HFF-Myc (cell line): ENCODE results near the gene DBX1.

Experiments
- DNase-seq: peaks from one replicate; pipeline ENCODE4 v3.0.0-alpha.2; 2011; ENCODE audit warnings: low read depth; ENCODE audit errors: extremely low read depth
- H3K4me3 ChIP-seq: replicated peaks from 2 replicates; pipeline ENCODE4 v1.5.1; 2011; ENCODE audit warnings: low read depth, mild to moderate bottlenecking, control low read depth, low read length
- TF ChIP-seq, protein P1 (sequence below): IDR thresholded peaks from 2 replicates; pipeline ENCODE4 v1.5.1; 2012; ENCODE audit warnings: mild to moderate bottlenecking, low read depth, low read length, control low read depth; ENCODE audit errors: missing control alignments

The DBX1 gene

GRCh38 chr11:20111871-20112270 lies 48.4 kb downstream of the DBX1 start:
- TF ChIP-seq, protein P1, sequence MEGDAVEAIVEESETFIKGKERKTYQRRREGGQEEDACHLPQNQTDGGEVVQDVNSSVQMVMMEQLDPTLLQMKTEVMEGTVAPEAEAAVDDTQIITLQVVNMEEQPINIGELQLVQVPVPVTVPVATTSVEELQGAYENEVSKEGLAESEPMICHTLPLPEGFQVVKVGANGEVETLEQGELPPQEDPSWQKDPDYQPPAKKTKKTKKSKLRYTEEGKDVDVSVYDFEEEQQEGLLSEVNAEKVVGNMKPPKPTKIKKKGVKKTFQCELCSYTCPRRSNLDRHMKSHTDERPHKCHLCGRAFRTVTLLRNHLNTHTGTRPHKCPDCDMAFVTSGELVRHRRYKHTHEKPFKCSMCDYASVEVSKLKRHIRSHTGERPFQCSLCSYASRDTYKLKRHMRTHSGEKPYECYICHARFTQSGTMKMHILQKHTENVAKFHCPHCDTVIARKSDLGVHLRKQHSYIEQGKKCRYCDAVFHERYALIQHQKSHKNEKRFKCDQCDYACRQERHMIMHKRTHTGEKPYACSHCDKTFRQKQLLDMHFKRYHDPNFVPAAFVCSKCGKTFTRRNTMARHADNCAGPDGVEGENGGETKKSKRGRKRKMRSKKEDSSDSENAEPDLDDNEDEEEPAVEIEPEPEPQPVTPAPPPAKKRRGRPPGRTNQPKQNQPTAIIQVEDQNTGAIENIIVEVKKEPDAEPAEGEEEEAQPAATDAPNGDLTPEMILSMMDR, result no peak
- DNase-seq, result no peak
- H3K4me3 ChIP-seq, result peak overlapping the region; percentile 2

DNA sequence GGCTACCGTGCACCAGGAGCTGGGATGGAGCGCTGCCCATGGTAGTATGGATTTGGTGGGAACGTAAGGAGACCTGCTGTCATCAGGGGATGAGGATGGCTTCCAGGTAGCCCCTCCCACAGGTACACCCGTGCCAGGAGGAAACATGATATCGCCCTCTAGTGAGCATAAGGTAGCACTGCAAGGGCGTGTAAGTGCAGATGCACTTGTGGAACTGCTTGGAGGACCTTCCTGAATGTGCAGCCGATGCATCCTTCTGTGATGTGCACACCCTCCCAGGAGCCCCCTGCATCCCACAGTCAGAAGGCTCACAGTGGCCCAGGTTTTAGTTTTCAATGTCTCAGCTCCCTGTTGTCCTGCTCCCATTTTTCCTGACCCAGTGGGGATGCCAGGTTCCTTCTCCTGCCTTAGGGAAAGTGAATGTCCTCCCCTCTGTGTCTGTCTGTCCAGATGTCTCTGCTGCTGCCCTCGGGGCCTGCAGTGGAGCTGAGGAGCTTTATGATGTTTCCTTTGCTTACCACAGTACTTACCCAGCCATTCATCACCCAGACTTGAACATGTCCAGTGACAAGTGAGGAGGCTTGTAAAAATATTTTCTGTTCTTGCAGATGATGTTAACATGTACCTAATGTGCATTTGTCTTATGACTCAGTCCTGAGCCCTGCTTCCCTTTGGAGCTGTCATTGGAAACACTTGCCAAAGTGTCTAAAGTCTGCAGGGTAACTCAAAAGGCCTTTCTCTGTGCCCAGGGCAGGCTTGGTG lies 49.2 kb downstream of the DBX1 start:
- TF ChIP-seq, protein P1, result peak; percentile 93
- peak; percentile 90 for DNase-seq
- no peak overlapping the region for H3K4me3 ChIP-seq

DNA sequence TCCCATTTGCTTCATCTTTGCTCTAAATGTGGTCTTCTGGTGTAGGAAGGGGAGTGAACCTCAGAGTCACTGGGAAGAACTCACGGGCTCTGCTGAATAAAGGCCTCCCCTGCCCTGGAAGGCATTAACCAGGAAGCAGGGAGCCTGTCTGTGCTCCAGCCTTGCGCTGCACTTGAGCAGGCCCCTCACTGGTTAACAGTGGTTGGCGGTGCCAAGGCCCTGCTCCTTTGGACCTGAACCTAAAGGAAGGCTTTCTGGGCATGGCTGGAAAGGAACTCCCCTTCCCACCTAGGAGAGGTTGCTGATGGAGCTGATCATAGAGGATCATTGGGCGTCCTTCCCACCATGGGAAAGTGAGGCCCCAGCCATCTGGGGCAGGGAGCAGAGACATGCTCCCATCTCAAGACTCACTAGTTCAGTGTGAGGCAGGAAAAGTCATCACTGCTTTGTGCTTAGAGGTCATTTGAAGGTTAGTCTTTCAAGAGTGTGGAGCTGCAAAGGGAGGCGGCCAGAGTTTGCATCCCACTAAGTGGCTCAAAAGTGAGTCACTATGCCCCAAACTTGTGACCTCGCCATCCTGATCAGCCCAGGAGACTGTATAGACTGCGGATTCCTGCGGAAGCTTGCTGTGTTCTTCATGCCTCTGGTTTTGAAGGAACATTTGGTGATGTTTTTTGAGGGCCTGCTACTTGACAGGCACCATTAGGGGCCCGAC lies 50.4 kb downstream of the DBX1 start:
- no peak overlapping the region for H3K4me3 ChIP-seq
- no peak for DNase-seq
- TF ChIP-seq, protein P1, result no peak
